ENCODE results near the gene NDUFA8. TPM values are rescaled to one million over a fixed set of nuclear protein-coding genes. Genes with fewer than 3 reads are reported as not detected.
A peak's percentile ranks its signal among the peaks of the same experiment; 100 is the strongest.

Gene NDUFA8
- polyA plus RNA-seq, 1 donor (not counting 4 experiments of a cell fraction or from before 2014, with no cell fraction given) = 105 TPM

DNA sequence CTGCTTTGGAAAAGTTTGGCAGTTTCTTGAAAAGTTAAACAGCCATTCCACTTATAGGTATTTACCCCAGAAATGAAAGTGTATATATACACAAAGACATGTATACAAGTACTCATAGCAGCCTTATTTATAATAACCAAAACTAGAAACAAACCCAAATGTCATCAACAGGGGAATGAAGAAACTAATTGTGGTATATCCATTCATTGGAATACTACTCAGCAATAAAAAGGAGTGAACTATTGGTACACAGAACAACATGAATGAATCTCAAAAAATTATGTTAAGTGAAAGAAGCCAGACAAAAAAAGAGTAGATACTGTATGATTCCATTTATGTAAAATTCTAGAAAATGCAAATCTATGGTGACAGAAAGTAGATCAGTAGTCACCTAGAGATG lies 2.8 kb upstream of the NDUFA8 start:
- Histone ChIP-seq H3K27ac (ENCODE audit: control insufficient read depth, insufficient read depth, low read length) (no peak overlapping the region), H3K4me3 (ENCODE audit: control insufficient read depth in 2 of 3, extremely low read depth in 1 of 3, insufficient read depth in 2 of 3, low read depth in 1 of 3, low read length in 3 of 3) (no peak overlapping the region), H3K4me1 (ENCODE audit: control insufficient read depth, extremely low read depth, insufficient read depth, low read length) (peaks cover 11% of the 10 kb centered on the region), H3K27me3 (ENCODE audit: control insufficient read depth, extremely low read depth, insufficient read depth, low read length) (peaks cover 7% of the 10 kb centered on the region), H3K9me3 (ENCODE audit: control insufficient read depth, low read depth, low read length) (no peaks in the 10 kb centered on the region), H3K36me3 (ENCODE audit: control insufficient read depth in 2 of 2, extremely low read depth in 1 of 2, insufficient read depth in 2 of 2, low read length in 2 of 2) (peaks cover 0 to 2% of the 10 kb centered on the region in 2 experiments), H3K9me1 (ENCODE audit: control insufficient read depth, extremely low read depth, insufficient read depth, low read length) (peaks cover 7% of the 10 kb centered on the region), H3K79me2 (ENCODE audit: control insufficient read depth, insufficient read depth, low read length) (peaks cover 18% of the 10 kb centered on the region), H3K4me2 (ENCODE audit: control insufficient read depth, extremely low read depth, insufficient read depth, low read depth, low read length) (no peak overlapping the region), H2AFZ (ENCODE audit: control insufficient read depth, low read length) (no peak overlapping the region), H4K20me1 (ENCODE audit: control insufficient read depth, extremely low read depth, insufficient read depth, low read length) (no peaks in the 10 kb centered on the region), H3K9ac (ENCODE audit: control insufficient read depth, extremely low read depth, insufficient read depth, low read length) (no peak overlapping the region)
- FAIRE-seq (no peak), DNase-seq (ENCODE audit: low read depth, low spot score) (no peak)
- dilution Hi-C loops (cut with MboI; ENCODE audit: extremely low pct_ligation_motif_present, low sequenced_read_pairs) = no loop called here
- TF ChIP-seq EZH2 (IDR thresholded peaks at IDR 0.05; ENCODE audit: low read length) = no peak
- TF ChIP-seq, protein P1, sequence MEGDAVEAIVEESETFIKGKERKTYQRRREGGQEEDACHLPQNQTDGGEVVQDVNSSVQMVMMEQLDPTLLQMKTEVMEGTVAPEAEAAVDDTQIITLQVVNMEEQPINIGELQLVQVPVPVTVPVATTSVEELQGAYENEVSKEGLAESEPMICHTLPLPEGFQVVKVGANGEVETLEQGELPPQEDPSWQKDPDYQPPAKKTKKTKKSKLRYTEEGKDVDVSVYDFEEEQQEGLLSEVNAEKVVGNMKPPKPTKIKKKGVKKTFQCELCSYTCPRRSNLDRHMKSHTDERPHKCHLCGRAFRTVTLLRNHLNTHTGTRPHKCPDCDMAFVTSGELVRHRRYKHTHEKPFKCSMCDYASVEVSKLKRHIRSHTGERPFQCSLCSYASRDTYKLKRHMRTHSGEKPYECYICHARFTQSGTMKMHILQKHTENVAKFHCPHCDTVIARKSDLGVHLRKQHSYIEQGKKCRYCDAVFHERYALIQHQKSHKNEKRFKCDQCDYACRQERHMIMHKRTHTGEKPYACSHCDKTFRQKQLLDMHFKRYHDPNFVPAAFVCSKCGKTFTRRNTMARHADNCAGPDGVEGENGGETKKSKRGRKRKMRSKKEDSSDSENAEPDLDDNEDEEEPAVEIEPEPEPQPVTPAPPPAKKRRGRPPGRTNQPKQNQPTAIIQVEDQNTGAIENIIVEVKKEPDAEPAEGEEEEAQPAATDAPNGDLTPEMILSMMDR (optimal IDR thresholded peaks at IDR 0.05 in 1 of 3, IDR thresholded peaks at IDR 0.05 in 1 of 3, conservative IDR thresholded peaks at IDR 0.05 in 1 of 3; ENCODE audit: extremely low read depth in 1 of 3, insufficient read depth in 2 of 3, low read length in 3 of 3) = no peak

DNA sequence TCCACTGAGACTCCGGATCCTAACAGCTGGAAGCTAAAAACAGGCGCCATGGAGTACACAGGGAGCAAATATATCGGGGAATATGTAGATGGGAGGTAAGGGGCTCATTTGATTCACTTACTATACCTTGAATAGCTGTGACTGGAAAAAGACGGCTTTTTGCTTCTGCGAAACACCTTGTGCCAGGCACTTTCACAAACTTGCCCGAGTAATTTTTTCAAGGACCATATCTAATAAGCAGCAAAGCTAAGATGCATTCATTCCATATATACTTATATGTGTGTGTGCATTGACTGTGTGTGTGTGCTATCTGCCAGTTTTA lies 307 bp upstream of the NDUFA8 start:
- no peaks in the 10 kb centered on the region for H3K9me3 ChIP-seq (ENCODE audit: control insufficient read depth, low read depth, low read length)
- peak overlapping the region; percentile 64 for H2AFZ ChIP-seq (ENCODE audit: control insufficient read depth, low read length)
- H3K79me2 ChIP-seq (ENCODE audit: control insufficient read depth, insufficient read depth, low read length) = peaks cover 35% of the 10 kb centered on the region
- peaks cover 7% of the 10 kb centered on the region for H3K9me1 ChIP-seq (ENCODE audit: control insufficient read depth, extremely low read depth, insufficient read depth, low read length)
- peak overlapping the region; percentile 90 for H3K4me2 ChIP-seq (ENCODE audit: control insufficient read depth, extremely low read depth, insufficient read depth, low read depth, low read length)
- H3K9ac ChIP-seq (ENCODE audit: control insufficient read depth, extremely low read depth, insufficient read depth, low read length) = no peak overlapping the region
- peaks cover 11% of the 10 kb centered on the region for H3K4me1 ChIP-seq (ENCODE audit: control insufficient read depth, extremely low read depth, insufficient read depth, low read length)
- H4K20me1 ChIP-seq (ENCODE audit: control insufficient read depth, extremely low read depth, insufficient read depth, low read length) = peaks cover 2% of the 10 kb centered on the region
- peak overlapping the region; percentile 79 to 92 (median 85) for H3K4me3 ChIP-seq (ENCODE audit: control insufficient read depth in 2 of 3, extremely low read depth in 1 of 3, insufficient read depth in 2 of 3, low read depth in 1 of 3, low read length in 3 of 3)
- TF ChIP-seq, protein P1 (optimal IDR thresholded peaks at IDR 0.05 in 1 of 3, IDR thresholded peaks at IDR 0.05 in 1 of 3, conservative IDR thresholded peaks at IDR 0.05 in 1 of 3; ENCODE audit: extremely low read depth in 1 of 3, insufficient read depth in 2 of 3, low read length in 3 of 3) = no peak
- TF ChIP-seq EZH2 (IDR thresholded peaks at IDR 0.05; ENCODE audit: low read length) = no peak
- FAIRE-seq (no peak), DNase-seq (ENCODE audit: low read depth, low spot score) (no peak)
- H3K27me3 ChIP-seq (ENCODE audit: control insufficient read depth, extremely low read depth, insufficient read depth, low read length) = peaks cover 7% of the 10 kb centered on the region
- dilution Hi-C loops (cut with MboI; ENCODE audit: extremely low pct_ligation_motif_present, low sequenced_read_pairs) = no loop called here
- peaks cover 0 to 2% of the 10 kb centered on the region in 2 experiments for H3K36me3 ChIP-seq (ENCODE audit: control insufficient read depth in 2 of 2, extremely low read depth in 1 of 2, insufficient read depth in 2 of 2, low read length in 2 of 2)
- no peak overlapping the region for H3K27ac ChIP-seq (ENCODE audit: control insufficient read depth, insufficient read depth, low read length)
